Measurements from ENCODE around the gene AFAP1. TPM values are rescaled to one million over a fixed set of nuclear protein-coding genes. Genes with fewer than 3 reads are reported as not detected.

Gene AFAP1
- total RNA-seq, 2 donors from 2014 or later, result 18.2 to 22.5 TPM

DNA sequence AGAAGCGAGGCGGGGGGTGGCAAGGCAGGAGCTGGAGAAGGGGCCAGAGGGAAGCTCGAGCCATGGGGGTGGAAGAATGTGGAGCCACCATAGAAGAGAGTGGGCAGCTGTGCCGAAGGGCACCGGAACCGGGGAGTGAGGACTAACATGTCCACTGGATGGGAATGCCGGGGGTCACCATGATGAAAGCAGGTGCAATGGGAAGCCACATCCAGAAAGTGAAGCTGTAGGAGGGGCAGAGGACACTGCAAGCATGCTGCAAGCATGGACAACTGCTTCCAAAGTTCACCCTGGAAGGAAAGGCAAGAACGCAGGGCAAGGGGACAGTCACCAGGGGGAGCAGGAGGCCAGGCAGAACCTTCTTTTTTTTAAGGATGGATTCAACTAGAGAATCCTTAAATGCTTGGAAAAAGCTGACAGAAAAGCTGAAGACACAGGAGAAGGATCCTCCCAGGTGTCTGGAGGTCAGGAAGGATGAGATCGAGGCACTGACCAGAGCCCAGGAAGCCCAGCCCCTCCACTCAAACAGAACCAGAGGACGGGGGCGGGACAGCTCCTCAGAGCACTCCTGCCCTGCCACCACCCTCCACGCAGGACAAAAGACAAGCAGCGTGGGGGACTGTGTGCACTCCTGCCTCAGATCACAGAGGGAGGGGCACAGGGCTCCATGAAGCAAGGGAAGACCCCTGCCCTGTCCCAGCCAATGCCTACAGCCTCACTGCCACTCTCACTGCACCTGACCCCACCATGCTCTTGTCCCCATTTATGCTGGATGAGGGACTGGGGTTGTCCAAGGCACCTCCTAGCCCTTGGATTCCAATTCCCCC, 169.2 kb downstream of the AFAP1 start:
- Histone ChIP-seq H3K9me3 (ENCODE audit: control insufficient read depth, low read length) (no peaks in the 10 kb centered on the region), H3K36me3 (ENCODE audit: control insufficient read depth, insufficient read depth, low read length) (peaks cover 55% of the 10 kb centered on the region), H3K27me3 (ENCODE audit: control insufficient read depth, insufficient read depth, low read length, poor library complexity, severe bottlenecking) (no peaks in the 10 kb centered on the region), H3K4me1 (ENCODE audit: control insufficient read depth, insufficient read depth, low read length) (no peaks in the 10 kb centered on the region), H3K9ac (ENCODE audit: extremely low read depth, low read length, poor library complexity, severe bottlenecking) (no peak overlapping the region), H3K27ac (ENCODE audit: low read depth, low read length) (no peak overlapping the region), H3K4me3 (ENCODE audit: low read length) (no peak overlapping the region)
- DNase-seq, result peak; percentile 81
- Mint-ChIP-seq H3K36me3 (ENCODE audit: low read depth) (peaks cover 55% of the 10 kb centered on the region), H3K4me3 (no peak overlapping the region), H3K27me3 (ENCODE audit: insufficient read depth) (no peaks in the 10 kb centered on the region), H3K9me3 (no peaks in the 10 kb centered on the region), H3K27ac (peak overlapping the region; percentile 66), H3K4me1 (no peaks in the 10 kb centered on the region)
- TF ChIP-seq, protein P1, sequence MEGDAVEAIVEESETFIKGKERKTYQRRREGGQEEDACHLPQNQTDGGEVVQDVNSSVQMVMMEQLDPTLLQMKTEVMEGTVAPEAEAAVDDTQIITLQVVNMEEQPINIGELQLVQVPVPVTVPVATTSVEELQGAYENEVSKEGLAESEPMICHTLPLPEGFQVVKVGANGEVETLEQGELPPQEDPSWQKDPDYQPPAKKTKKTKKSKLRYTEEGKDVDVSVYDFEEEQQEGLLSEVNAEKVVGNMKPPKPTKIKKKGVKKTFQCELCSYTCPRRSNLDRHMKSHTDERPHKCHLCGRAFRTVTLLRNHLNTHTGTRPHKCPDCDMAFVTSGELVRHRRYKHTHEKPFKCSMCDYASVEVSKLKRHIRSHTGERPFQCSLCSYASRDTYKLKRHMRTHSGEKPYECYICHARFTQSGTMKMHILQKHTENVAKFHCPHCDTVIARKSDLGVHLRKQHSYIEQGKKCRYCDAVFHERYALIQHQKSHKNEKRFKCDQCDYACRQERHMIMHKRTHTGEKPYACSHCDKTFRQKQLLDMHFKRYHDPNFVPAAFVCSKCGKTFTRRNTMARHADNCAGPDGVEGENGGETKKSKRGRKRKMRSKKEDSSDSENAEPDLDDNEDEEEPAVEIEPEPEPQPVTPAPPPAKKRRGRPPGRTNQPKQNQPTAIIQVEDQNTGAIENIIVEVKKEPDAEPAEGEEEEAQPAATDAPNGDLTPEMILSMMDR (conservative IDR thresholded peaks at IDR 0.05), result peak; percentile 80
- WGBS, 2 experiments (ENCODE audit: insufficient coverage in 1 of 2, insufficient read length in 1 of 2), result 93 to 96% methylated on average over 8 to 13 of the region's 13 CpGs

DNA sequence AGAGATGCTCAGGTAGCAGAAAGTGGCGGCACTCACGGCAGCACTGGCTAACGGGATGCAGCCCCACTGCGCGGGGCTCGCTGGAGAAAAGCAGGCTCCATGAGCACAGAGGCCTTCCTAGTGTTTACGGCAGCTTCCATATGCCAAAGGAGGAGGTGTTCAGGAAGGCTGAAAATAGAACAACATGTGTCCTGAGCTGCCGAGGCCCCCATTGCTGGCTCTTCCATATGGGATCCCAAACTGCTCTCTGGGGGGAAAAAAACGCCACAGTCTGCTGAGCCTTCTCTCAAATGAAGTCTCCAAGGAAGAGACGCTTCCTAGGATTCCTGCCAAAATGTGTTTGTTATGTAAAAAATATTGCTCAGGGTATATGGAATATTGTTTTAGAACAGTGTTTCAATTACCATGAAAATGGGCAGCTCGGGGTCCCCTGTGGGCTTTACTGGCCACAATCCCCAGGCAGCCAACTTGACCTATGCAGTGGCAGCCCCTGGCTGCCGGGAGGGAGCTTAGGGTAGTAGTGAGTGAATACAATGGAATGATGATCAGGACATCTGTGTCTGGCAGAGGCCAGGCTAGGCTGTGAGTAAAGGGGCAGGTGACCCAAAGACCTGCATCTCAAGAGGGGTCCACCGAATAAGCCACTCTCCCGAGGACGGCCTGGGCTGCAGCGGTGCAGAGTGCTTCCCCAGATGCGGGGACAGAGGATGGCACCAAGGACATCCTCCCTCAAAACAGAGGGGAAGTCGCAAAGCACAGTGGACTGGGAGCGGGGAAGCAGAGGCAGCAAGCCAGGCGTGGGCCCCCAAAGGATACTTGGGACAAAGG, 170.1 kb downstream of the AFAP1 start:
- H3K36me3 Mint-ChIP-seq (ENCODE audit: low read depth), result peaks cover 52% of the 10 kb centered on the region
- H3K27ac Mint-ChIP-seq, result no peak overlapping the region
- no peaks in the 10 kb centered on the region for H3K9me3 Mint-ChIP-seq
- WGBS, 2 experiments (ENCODE audit: insufficient coverage in 1 of 2, insufficient read length in 1 of 2), result 88 to 89% methylated on average over 15 to 20 of the region's 20 CpGs
- TF ChIP-seq, protein P1 (conservative IDR thresholded peaks at IDR 0.05), result no peak
- H3K27me3 Mint-ChIP-seq (ENCODE audit: insufficient read depth), result no peaks in the 10 kb centered on the region
- Histone ChIP-seq H3K27me3 (ENCODE audit: control insufficient read depth, insufficient read depth, low read length, poor library complexity, severe bottlenecking) (no peaks in the 10 kb centered on the region), H3K9me3 (ENCODE audit: control insufficient read depth, low read length) (no peaks in the 10 kb centered on the region), H3K4me3 (ENCODE audit: low read length) (no peak overlapping the region), H3K9ac (ENCODE audit: extremely low read depth, low read length, poor library complexity, severe bottlenecking) (no peak overlapping the region), H3K36me3 (ENCODE audit: control insufficient read depth, insufficient read depth, low read length) (peaks cover 47% of the 10 kb centered on the region), H3K4me1 (ENCODE audit: control insufficient read depth, insufficient read depth, low read length) (no peaks in the 10 kb centered on the region), H3K27ac (ENCODE audit: low read depth, low read length) (no peak overlapping the region)
- H3K4me3 Mint-ChIP-seq, result no peak overlapping the region
- H3K4me1 Mint-ChIP-seq, result no peaks in the 10 kb centered on the region
- no peak for DNase-seq

- no peak overlapping the region for H3K9ac ChIP-seq (ENCODE audit: extremely low read depth, low read length, poor library complexity, severe bottlenecking)
- Mint-ChIP-seq H3K27me3 (ENCODE audit: insufficient read depth) (no peaks in the 10 kb centered on the region), H3K27ac (no peak overlapping the region), H3K4me3 (no peak overlapping the region), H3K4me1 (no peaks in the 10 kb centered on the region), H3K36me3 (ENCODE audit: low read depth) (peaks cover 49% of the 10 kb centered on the region), H3K9me3 (no peaks in the 10 kb centered on the region)
- H3K9me3 ChIP-seq (ENCODE audit: control insufficient read depth, low read length), result no peaks in the 10 kb centered on the region
- peaks cover 47% of the 10 kb centered on the region for H3K36me3 ChIP-seq (ENCODE audit: control insufficient read depth, insufficient read depth, low read length)
- H3K4me3 ChIP-seq (ENCODE audit: low read length), result no peak overlapping the region
- H3K27me3 ChIP-seq (ENCODE audit: control insufficient read depth, insufficient read depth, low read length, poor library complexity, severe bottlenecking), result no peaks in the 10 kb centered on the region
- 90% methylated on average over 12 to 16 of the region's 16 CpGs for WGBS, 2 experiments (ENCODE audit: insufficient coverage in 1 of 2, insufficient read length in 1 of 2)
- no peaks in the 10 kb centered on the region for H3K4me1 ChIP-seq (ENCODE audit: control insufficient read depth, insufficient read depth, low read length)
- H3K27ac ChIP-seq (ENCODE audit: low read depth, low read length), result no peak overlapping the region
- TF ChIP-seq, protein P1 (conservative IDR thresholded peaks at IDR 0.05), result no peak
- DNase-seq, result no peak
Observed at GRCh38 chr4:7768736-7769135, 170.9 kb downstream of the AFAP1 start.
